Measurements from ENCODE around the gene NMUR2.

NMUR2 gene

GRCh38 chr5:152422081-152422480 is 17.0 kb upstream of the NMUR2 start:
- Histone ChIP-seq H3F3A (ENCODE audit: insufficient read depth, low read length) (no peaks in the 10 kb centered on the region), H3K9me2 (replicated peaks; ENCODE audit: insufficient read depth, low read length) (no peaks in the 10 kb centered on the region), H2AFZ (ENCODE audit: low read length) (no peak overlapping the region), H3K27me3 (replicated peaks; ENCODE audit: insufficient read depth, low read length) (no peaks in the 10 kb centered on the region), H3K9me3 (replicated peaks; ENCODE audit: insufficient read depth, low read length) (no peaks in the 10 kb centered on the region), H3K36me3 (replicated peaks; ENCODE audit: insufficient read depth, low read length) (no peaks in the 10 kb centered on the region), H3K27ac (ENCODE audit: low read length) (no peak overlapping the region), H4K20me1 (ENCODE audit: insufficient read depth, low read length) (no peaks in the 10 kb centered on the region), H3K4me1 (ENCODE audit: low read length) (no peaks in the 10 kb centered on the region), H3K79me2 (ENCODE audit: low read length) (no peaks in the 10 kb centered on the region), H3K4me3 (ENCODE audit: low read length) (no peak overlapping the region), H3K4me2 (ENCODE audit: low read depth, low read length) (no peak overlapping the region), H3K9ac (ENCODE audit: low read length) (no peak overlapping the region)
- TF ChIP-seq CTCF (IDR thresholded peaks at IDR 0.05; ENCODE audit: low read length) (no peak), EZH2 (optimal IDR thresholded peaks at IDR 0.05; ENCODE audit: low read depth, low read length) (no peak)
- no peak for DNase-seq

DNA sequence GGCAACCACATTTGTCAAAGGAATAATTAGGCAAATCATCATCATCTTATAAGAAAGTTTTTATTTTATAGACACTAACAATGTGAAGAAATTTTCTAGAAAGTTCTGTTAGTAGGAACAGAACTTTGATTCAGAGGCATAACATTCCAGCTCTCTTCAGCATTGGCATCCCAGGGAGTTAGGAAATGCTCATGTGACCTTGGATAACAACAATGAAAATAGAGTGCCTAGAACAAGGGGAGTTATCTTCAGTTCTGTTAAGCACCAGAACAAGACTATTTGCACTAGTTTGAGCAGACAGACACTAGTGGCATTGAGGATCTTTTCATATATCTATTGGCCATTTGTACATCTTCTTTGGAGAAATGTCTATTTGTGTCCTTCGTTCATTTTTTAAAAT is 7.0 kb upstream of the NMUR2 start:
- Histone ChIP-seq H3K9me3 (replicated peaks; ENCODE audit: insufficient read depth, low read length) (no peaks in the 10 kb centered on the region), H2AFZ (ENCODE audit: low read length) (no peak overlapping the region), H3K27me3 (replicated peaks; ENCODE audit: insufficient read depth, low read length) (no peaks in the 10 kb centered on the region), H3K36me3 (replicated peaks; ENCODE audit: insufficient read depth, low read length) (no peaks in the 10 kb centered on the region), H3K4me1 (ENCODE audit: low read length) (no peaks in the 10 kb centered on the region), H3F3A (ENCODE audit: insufficient read depth, low read length) (no peaks in the 10 kb centered on the region), H4K20me1 (ENCODE audit: insufficient read depth, low read length) (no peaks in the 10 kb centered on the region), H3K27ac (ENCODE audit: low read length) (no peak overlapping the region), H3K9ac (ENCODE audit: low read length) (no peak overlapping the region), H3K4me2 (ENCODE audit: low read depth, low read length) (no peak overlapping the region), H3K4me3 (ENCODE audit: low read length) (no peak overlapping the region), H3K9me2 (replicated peaks; ENCODE audit: insufficient read depth, low read length) (no peaks in the 10 kb centered on the region), H3K79me2 (ENCODE audit: low read length) (no peaks in the 10 kb centered on the region)
- DNase-seq = no peak
- TF ChIP-seq EZH2phosphoT487 (IDR thresholded peaks at IDR 0.05; ENCODE audit: low read length) (no peak), CTCF (IDR thresholded peaks at IDR 0.05; ENCODE audit: low read length) (no peak), EZH2 (optimal IDR thresholded peaks at IDR 0.05; ENCODE audit: low read depth, low read length) (no peak)

DNA sequence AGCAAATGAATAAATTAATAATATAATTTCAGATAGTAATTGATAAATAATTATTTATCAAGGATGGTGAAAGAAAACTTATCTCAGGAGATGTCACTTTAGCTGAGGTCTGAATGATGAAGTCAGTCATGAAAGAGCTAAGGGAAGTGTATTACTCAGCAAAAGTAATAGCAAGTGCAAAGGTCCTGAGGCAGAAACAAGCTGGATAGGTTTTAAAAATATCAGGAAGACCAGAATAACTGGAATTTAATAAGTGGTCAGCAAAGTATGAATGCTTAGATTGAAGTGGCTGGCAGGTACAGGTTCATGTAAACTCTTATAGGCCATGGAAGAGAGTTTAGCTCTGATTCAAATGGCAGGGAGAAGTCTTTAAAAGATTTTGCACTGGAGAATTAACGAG is 1.0 kb upstream of the NMUR2 start:
- H3K9me3 ChIP-seq (replicated peaks; ENCODE audit: insufficient read depth, low read length) = no peaks in the 10 kb centered on the region
- H3K9ac ChIP-seq (ENCODE audit: low read length) = no peak overlapping the region
- no peak overlapping the region for H3K4me3 ChIP-seq (ENCODE audit: low read length)
- H3K79me2 ChIP-seq (ENCODE audit: low read length) = no peaks in the 10 kb centered on the region
- H3K27me3 ChIP-seq (replicated peaks; ENCODE audit: insufficient read depth, low read length) = no peaks in the 10 kb centered on the region; the same call in 1 of the 2 replicates
- no peaks in the 10 kb centered on the region for H4K20me1 ChIP-seq (ENCODE audit: insufficient read depth, low read length)
- TF ChIP-seq EZH2phosphoT487 (IDR thresholded peaks at IDR 0.05; ENCODE audit: low read length) = no peak
- no peak for TF ChIP-seq EZH2 (optimal IDR thresholded peaks at IDR 0.05; ENCODE audit: low read depth, low read length)
- no peak for TF ChIP-seq CTCF (IDR thresholded peaks at IDR 0.05; ENCODE audit: low read length)
- H3K36me3 ChIP-seq (replicated peaks; ENCODE audit: insufficient read depth, low read length) = no peaks in the 10 kb centered on the region
- DNase-seq = no peak
- no peak overlapping the region for H3K4me2 ChIP-seq (ENCODE audit: low read depth, low read length)
- H2AFZ ChIP-seq (ENCODE audit: low read length) = no peak overlapping the region
- H3K9me2 ChIP-seq (replicated peaks; ENCODE audit: insufficient read depth, low read length) = no peaks in the 10 kb centered on the region
- H3F3A ChIP-seq (ENCODE audit: insufficient read depth, low read length) = no peaks in the 10 kb centered on the region
- no peaks in the 10 kb centered on the region for H3K4me1 ChIP-seq (ENCODE audit: low read length)
- H3K27ac ChIP-seq (ENCODE audit: low read length) = no peak overlapping the region

Data from MM.1S (cell line).